ENCODE results near the gene CHAC1.

DNA sequence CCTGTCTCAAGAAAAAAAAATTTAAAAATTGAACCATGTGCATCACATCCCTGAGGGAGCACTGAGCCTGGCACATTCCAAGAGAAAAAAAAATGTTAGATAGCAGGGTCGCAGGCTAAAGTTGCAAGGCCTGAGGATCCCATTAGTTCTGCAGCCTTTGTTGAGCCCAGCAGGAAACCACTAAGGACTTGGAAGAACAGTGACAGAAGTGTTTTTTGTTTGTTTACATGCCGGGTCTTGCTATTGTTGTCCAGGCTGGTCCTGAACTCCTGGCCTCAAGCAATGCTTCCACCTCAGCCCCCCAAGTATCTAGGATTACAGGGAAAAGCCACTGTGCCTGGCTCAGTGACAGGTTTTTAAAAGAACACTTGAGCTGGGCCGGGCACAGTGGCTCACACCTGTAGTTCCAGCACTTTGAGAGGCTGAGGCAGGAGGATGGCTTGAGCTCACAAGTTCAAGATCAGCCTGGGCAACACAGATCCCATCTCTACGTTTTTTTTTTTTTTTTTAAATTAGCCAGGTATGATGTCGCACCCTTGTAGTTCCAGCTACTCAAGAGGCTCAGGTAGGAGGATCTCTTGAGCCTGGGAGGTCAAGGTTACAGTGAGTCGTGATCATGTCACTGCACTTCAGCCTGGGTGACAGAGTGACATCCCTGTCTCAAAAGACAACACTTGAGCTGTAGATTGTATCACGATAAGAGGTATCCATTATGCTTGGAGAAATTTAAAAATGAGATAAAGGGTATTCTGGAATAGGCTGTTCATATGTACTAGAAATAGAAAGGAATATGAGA is 15.2 kb downstream of the CHAC1 start:
- TF ChIP-seq, protein P1, sequence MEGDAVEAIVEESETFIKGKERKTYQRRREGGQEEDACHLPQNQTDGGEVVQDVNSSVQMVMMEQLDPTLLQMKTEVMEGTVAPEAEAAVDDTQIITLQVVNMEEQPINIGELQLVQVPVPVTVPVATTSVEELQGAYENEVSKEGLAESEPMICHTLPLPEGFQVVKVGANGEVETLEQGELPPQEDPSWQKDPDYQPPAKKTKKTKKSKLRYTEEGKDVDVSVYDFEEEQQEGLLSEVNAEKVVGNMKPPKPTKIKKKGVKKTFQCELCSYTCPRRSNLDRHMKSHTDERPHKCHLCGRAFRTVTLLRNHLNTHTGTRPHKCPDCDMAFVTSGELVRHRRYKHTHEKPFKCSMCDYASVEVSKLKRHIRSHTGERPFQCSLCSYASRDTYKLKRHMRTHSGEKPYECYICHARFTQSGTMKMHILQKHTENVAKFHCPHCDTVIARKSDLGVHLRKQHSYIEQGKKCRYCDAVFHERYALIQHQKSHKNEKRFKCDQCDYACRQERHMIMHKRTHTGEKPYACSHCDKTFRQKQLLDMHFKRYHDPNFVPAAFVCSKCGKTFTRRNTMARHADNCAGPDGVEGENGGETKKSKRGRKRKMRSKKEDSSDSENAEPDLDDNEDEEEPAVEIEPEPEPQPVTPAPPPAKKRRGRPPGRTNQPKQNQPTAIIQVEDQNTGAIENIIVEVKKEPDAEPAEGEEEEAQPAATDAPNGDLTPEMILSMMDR (IDR thresholded peaks at IDR 0.05): no peak
- TF ChIP-seq POLR2A (IDR thresholded peaks at IDR 0.05) (no peak), POLR2AphosphoS5 (IDR thresholded peaks at IDR 0.05) (no peak), EP300 (IDR thresholded peaks at IDR 0.05; ENCODE audit: low read depth) (no peak)

All from transverse colon (tissue), 4 donors.